ENCODE measurements around the gene PRMT5.

Gene PRMT5

GRCh38 chr14:22898302-22899090, 30.7 kb downstream of the PRMT5 start:
- no peak for DNase-seq (ENCODE audit: low read depth in 2 of 3, low spot score in 1 of 3)

- no peak for DNase-seq (ENCODE audit: low read depth in 2 of 3, low spot score in 1 of 3)
These were observed 31.8 kb downstream of the PRMT5 start for GRCh38 chr14:22897357-22897756.

- DNase-seq (ENCODE audit: low read depth in 2 of 3, low spot score in 1 of 3): no peak
These were observed 32.4 kb downstream of the PRMT5 start for GRCh38 chr14:22896760-22897159.

- no peak for DNase-seq (ENCODE audit: low read depth in 2 of 3, low spot score in 1 of 3)
These were observed 32.8 kb downstream of the PRMT5 start for GRCh38 chr14:22896356-22896755.

- no peak for DNase-seq (ENCODE audit: low read depth in 2 of 3, low spot score in 1 of 3)
These were observed 33.8 kb downstream of the PRMT5 start for GRCh38 chr14:22895402-22895801.

GRCh38 chr14:22893706-22894105, 35.5 kb downstream of the PRMT5 start:
- DNase-seq (ENCODE audit: low read depth in 2 of 3, low spot score in 1 of 3): no peak

GRCh38 chr14:22892488-22892887, 36.7 kb downstream of the PRMT5 start:
- DNase-seq (ENCODE audit: low read depth in 2 of 3, low spot score in 1 of 3): no peak

GRCh38 chr14:22890416-22890815, 38.8 kb downstream of the PRMT5 start:
- DNase-seq (ENCODE audit: low read depth in 2 of 3, low spot score in 1 of 3): no peak

- no peak for DNase-seq (ENCODE audit: low read depth in 2 of 3, low spot score in 1 of 3)
These were observed 40.5 kb downstream of the PRMT5 start for GRCh38 chr14:22888662-22889061.

- peak in 2 of 3 donors; percentile 26 to 32 for DNase-seq (ENCODE audit: low read depth in 2 of 3, low spot score in 1 of 3)
These were observed 41.2 kb downstream of the PRMT5 start for GRCh38 chr14:22887990-22888378.

- peak in 2 of 3 donors; percentile 19 to 23 for DNase-seq (ENCODE audit: low read depth in 2 of 3, low spot score in 1 of 3)
These were observed 41.8 kb downstream of the PRMT5 start for GRCh38 chr14:22887260-22887989.

- peak; percentile 54 to 67 (median 60) for DNase-seq (ENCODE audit: low read depth in 2 of 3, low spot score in 1 of 3)
These were observed 42.5 kb downstream of the PRMT5 start for GRCh38 chr14:22886500-22887259.

GRCh38 chr14:22885975-22886374, 43.2 kb downstream of the PRMT5 start:
- DNase-seq (ENCODE audit: low read depth in 2 of 3, low spot score in 1 of 3): no peak

- DNase-seq (ENCODE audit: low read depth in 2 of 3, low spot score in 1 of 3): no peak
These were observed 44.2 kb downstream of the PRMT5 start for GRCh38 chr14:22884738-22885523.

- no peak for DNase-seq (ENCODE audit: low read depth in 2 of 3, low spot score in 1 of 3)
These were observed 45.0 kb downstream of the PRMT5 start for GRCh38 chr14:22884076-22884737.

- no peak for DNase-seq (ENCODE audit: low read depth in 2 of 3, low spot score in 1 of 3)
These were observed 45.8 kb downstream of the PRMT5 start, which contains the start of gene REM2 for GRCh38 chr14:22883173-22883976. Gene REM2, plus strand, starts transcription at chr14:22883222. Its CDS starts 66 bp downstream, at chr14:22883288.

GRCh38 chr14:22882529-22883172, 46.5 kb downstream of the PRMT5 start:
- no peak for DNase-seq (ENCODE audit: low read depth in 2 of 3, low spot score in 1 of 3)

GRCh38 chr14:22882064-22882463, 47.1 kb downstream of the PRMT5 start:
- DNase-seq (ENCODE audit: low read depth in 2 of 3, low spot score in 1 of 3): no peak

Data from stimulated activated CD4-positive, alpha-beta T cell treated with anti-CD3 and anti-CD28 coated beads, Interleukin-12 subunit alpha, Interleukin-12 subunit beta, amount 100 ng/mL, for 48 hours (primary cell).